ENCODE measurements around the gene DIS3L2.
A peak's percentile ranks its signal among the peaks of the same experiment; 100 is the strongest.

Gene DIS3L2

DNA sequence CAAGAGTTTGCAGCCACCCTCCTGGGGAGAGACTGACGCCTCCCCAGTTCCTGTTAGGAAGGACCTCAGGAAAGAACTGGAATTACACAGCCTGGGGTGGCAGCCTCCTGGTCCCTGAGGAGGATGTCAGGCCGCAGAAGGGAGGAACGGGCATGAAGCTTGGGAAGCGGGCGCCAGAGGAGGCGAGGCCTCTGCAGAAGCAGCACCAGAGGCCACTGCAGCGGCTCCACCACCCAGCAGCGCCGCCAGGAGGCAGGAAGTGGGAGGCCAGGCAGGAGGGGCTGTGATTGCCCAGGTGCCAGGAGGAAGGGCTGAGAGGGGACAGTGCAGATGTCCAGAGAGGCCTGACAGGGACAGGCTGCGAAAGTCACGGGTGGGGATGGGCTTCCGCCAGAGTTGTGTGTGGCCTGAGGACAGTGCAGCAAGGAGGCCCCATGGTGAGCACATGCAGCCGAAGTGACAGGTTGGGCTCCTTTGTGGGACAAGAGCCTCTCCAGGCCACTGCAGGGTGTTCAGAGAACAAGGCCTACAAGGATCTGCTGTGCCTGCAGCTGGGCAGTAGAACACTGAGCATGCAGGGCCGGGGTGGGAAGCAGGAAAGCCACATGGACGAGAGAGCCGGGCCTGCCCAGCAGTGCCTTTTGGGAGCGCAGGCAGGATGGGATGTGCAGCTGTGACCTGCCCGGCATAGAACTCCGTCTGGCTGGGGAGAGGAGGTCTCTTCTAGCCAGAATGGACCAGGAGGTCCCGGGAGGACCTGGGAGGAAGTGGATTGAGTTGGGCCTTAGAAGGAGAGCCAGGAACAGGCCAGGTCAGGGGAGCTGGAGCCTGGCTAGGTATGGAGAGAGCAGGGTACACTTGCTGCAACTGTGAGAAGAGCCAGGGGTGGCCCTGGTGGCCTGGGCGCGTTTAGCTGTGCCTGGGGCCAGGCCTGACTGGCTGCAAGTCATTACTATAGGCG is 377.9 kb downstream of the DIS3L2 start:
- no peak for DNase-seq

DNA sequence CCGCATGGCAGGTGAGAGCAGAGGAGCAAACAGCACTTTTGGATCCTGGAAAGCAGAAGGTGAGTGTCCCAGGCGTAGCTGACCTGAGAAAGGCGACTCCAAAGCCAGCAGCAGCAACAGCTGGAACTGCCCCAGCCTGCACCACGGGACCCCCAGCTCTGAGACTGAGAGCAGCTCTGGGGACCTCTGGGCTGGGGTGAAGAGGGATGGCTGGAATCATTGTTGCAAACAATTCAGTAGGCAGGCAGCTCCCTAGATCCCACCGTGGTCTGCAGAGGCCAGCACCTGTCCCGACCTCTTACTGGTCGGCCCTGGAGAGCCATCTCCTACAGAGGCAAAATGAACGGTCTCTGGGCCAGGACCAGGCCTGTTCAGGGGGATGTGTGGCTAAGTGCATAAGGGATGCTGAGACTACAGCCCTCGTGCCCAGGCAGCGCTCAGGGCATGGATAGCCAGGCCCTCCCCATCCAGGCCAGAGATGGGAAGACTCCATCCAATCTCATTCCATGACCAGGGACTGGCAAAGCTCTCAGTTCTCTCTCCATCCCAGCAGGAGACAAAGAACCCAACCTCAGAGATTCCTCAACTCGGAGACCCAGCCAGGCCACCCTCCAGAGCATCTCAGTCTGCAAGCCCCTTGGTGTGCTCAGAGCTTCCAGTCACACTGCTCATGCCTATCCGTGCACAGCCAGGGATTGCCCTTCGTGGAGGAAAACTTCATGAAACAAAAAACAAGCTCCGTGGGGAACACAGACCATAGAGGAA is 378.8 kb downstream of the DIS3L2 start:
- DNase-seq: no peak

DNA sequence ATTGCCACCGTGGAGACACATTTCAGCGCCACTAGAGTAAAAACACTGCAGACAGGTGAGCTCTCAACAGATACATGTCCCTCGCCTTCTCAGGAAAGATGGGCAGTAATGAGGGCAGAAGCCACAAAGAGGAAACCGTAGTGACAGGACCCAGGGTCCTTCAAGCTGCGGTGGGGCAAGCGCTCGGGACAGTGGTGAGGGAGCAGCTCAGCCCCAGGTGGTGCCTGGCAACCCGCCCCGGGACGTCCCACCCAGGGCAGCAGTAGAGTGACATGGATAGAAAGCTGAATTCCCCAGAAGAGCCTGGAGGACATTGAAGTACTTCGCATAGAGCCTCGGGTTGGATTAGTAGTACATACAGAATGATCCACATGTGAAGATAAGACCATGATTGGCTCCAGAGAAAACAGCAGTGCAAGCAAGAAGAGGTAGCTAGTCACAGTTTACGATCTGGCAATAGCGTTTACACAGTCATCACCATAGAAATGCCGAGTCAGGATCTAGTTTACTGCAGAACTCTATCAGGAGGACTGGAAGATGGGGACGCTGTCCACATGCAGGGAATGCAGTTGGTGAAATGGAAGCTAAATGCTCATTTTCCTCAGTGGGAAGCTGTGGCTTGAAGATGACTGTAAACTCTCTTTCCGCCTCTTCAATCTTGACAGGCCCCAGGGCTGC is 379.7 kb downstream of the DIS3L2 start:
- DNase-seq: no peak

DNA sequence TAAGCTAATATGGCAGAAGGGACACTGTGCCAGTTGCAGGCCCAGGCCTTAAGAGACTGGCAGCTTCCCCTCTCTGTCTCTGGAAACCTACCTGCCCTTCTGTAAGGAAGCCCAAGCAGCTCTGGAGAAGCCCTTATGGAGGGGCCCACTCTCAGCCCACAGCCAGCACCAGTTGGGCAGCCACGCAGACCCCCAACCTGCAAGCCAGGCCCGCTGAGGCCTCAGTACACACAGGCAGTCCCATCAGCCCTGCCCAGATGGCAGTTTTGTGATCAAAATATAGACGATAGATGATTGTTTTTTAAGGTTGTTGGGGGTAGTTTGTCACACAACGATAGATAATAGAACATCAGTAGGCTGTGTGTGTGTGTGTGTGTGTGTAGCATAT is 380.2 kb downstream of the DIS3L2 start:
- DNase-seq: no peak

DNA sequence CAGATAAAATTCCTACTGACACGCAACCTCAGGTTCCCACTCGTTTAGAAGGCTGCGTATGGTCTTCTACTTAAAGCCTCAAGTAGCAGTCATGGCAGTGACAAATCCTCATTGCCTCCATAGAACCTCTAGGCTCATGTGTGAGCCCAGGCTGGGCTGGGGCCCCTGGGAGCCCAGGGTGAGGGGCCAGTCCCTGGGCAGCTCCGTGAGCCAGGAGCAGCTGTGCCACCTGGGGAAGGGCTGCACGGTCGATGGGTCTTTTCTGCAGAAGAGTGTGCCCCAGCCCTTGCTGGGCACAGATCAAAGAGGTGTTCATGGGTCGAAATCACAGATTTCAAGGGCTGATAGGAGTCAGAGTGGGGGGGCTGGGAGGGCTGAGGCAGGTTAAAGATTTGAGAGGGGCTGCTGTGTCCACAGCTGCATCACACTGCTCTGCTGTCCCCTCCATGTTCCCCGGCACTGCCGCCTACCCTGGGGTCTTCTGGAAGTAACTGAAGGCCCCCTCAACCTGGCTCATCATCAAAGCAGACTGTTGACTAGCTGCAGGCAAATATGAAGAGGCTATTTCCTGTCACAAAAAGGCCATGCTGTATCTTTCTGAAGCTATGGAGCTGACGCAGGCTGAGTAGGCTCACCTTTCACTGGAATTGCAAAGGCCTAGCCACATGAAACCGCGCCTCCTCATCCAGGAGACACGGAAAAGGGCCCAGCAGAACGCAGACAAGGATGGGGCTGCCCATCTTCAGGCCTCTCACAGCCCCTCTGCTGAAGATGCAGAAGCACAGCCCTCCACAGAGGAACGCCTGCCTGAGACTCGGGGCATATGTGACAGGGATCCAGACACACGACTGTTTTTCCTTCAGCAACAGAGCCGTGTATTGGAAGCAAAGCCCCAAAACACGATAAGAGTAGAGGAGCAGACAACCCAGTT is 381.4 kb downstream of the DIS3L2 start:
- DNase-seq: no peak

DNA sequence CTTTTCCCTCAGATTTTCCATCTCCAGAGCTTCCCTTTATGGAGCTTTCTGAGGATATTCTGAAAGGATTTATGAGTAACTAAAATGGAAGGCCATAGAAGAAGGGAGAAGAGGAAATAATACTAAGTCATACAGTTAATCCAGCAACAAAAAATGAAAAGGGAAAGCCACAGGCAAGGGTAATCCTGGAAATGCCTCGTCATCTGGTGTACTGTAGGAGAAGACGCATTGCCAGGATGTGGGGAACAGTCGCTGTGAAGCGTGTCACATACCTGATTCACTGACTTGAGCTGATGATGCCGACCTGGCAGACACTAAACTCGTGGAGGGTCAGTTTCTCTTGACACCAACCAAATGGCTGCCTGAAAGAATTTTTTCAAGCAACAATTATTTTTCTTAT is 382.3 kb downstream of the DIS3L2 start:
- no peak for DNase-seq

DNA sequence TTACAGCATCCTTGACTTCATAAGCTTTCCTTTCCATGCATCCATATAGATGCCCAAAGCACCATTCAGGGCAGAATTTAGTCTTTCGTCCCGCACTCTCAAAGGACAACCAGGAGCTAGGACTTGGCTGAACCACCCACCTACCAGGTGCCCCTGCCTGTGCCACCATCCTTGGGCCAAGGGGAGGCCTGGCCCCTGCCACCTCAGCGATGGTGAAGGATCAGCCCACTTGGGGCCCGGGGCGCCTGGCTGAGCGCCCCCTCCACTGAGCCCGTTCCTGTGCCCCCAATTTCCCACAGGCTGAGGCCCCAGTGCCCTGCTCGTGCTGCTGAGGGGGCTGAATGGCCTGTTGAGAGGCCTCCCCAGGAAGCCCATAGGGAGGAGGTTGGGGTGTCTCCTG is 383.7 kb downstream of the DIS3L2 start:
- no peak for DNase-seq

DNA sequence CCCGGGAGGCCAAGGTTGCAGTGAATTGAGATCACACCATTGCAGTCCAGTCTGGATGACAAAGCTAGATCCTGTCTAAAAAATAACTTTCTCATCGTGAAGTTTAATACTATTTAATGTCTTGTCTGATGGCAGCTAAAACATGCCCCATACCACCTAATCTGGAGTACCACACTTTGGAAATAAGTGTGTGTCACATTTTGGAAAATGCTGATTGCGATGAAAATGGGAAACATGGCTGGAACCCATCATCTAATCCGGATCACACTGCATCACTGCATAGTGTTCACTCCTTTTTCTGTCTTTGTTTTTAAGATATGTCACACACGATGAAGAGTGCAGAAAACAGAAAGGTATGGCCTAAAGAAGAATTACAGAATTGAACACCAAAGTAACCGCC is 385.9 kb downstream of the DIS3L2 start:
- no peak for DNase-seq

DNA sequence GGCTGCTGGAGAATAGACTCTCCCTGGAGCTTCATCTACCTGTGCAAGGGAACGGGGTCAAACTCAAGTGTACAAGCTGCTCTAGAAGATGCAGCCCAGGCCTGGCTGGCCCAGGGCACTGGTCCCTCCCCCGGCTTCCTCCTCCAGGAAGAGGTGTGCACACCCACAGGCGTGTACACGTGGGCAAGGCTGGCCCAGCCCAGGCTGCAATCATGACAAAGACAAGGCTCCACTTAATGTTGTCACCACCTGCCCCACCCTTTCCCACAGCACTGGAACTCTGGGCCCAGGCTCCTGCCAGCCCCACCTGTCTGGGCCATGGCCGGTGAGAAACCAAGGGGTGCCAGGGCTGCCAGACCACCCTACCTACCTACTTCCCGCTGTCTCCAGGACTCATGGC is 387.4 kb downstream of the DIS3L2 start:
- DNase-seq: no peak

DNA sequence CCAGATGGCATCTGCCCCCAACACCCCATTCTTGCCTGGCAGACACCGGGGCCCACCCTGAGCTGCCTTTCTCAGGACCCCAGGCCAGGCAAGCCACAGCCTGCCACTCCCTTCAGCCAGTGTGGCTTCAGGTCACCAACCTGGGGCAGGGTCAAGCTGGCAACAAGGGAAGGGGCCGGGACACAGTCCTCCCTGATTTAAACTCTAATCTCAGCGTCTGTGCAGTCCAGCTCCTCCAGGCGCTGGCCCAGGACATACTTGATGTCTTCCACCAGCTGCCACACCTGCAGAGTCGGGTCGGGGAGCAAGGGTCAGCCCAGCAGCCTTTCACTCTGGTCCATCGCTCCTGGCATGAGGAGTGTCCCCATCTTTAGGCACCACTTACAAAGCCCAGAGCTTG is 388.0 kb downstream of the DIS3L2 start:
- no peak for DNase-seq

DNA sequence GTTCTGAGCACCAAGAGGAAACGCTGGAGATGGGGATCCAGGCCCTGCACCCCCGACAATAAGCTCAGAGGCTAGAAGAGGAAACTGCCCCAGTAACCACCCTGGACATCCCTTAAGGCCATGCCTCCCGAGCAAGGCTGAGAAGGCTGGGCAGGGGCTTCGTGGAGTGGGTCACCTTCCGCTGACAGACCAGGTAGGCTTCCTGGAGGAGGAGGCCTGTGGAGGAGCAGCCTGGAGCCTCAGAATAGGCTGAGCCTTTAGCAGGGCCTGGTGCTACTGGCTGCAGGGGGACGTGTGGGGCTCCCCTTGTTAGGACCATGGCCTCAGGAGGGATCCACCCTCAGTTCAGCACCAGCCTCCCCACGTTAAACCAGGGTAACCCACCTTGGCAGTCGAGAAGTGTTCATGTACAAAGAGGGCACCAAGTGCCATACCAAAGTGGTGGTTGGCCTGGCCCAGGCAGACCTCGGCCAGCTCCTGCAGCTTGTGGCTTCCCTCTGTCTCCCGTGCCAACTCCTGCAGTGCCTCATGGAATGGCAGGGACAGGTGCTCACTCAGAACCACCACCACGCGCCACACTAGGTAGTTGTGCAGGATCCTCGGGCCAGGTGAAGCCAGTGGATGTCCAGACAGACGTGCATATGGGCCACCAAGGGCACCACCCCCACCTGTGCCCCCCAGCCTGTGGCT is 388.6 kb downstream of the DIS3L2 start:
- DNase-seq: no peak

DNA sequence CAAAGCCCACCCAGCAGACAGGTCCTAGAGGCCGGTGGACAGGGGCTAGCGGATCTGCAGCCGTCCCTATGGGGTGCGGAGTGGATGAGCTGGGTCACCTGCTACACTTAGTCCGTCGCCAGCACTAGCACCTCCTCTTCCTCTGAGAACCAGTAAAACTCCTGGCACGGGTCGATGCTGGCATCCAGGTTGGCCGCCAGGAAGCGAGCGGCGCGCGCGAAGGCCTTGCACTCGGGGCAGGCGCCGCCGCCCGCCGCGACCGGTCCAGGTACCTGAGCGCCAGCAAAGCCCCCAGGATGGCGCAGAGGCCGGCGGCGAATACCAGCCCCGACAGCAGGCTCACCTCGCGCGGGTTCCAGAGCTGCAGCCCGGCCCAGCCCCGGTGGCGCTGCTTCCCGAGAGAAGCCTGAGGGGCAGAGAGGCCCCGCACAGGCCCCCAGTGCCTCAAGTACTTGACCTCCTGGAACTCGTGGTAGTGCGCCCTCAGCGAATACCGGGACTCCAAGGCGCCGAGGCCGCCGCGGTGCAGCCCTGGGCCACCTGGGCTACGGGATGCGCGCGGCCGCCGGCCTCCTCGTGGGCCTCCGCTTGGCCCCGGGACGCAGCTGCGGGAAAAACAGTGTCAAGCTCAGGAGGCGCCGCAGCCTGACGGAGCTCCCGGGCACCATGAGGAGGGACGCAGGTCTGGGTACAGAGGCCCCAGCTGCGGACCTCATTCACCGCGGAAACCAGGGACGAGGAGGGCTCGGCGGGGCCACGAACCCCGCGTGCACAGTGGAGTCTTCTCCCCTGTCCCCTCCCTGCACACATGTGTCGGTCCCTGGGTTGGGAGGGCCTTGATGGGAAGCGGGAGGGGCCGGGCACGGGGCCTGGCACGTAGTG is 389.5 kb downstream of the DIS3L2 start:
- peak; percentile 53 for DNase-seq

DNA sequence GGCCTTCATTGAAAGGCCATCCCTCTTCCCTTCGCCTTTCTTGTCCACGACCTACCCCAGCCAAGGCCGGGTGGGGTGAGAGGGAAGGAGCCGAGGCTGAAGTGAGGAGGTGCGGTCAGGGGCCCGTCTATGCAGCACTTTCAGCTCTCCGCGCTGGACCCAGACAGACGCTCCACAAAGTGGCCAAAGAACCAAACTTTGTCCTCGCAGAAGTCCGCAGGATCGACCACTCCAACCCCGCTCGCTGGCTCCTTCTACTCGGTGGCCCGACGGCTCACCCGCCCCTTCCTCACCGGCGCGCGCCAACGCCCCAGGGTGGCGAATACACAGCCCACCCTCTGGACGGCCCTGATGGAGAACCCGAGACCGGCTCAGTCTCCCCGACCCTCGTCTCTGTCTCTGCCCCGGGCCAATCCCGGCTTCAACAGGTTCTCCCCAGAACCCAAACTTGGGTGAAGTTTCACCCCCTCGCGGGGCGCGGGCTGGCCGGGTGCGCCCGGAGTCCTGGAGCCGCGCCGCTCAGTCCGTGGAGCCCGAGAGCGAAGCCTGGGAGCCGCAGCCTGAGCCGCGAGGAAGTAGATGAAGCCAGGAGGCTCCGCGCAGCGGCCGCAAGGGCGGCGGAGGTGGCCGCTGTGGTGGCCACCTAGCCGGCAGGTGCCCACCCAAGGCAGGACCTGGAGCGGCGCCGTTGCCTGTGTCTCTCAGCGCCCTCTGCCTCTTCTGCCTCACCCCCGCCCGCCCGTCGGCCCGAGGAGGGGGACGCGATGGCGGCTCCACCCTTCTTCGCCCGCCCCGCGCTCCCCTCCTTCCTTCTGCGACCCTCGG is 390.4 kb downstream of the DIS3L2 start:
- DNase-seq: peak; percentile 44

DNA sequence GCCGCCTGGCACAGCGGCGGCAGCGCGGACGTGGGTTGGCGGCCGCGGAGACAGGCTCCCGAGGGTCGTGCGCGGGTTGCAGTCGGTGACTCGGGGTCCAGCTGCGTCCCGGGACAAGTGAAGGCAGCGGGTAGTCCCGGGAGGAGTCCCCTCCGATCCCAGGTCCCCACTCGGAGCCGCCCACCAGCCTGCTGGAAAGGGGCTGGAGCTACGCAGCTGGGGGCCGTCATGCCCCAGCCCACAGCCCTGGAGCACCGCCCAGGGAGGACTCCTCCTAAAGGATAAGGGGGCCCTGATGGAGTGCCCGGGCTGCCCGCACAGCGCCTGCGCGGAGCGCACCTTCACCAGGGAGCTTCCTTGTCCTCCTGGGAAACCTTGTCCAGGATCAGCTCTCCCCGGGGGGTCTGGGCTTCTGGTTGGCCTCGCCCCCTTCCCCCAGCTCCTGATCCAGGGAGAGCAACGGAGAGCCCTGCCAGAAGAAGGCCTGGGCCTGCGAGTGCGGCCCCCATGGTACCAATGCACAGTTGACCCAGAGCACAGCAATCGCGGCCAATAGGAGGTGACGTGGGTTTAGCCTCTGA is 391.1 kb downstream of the DIS3L2 start:
- no peak for DNase-seq

DNA sequence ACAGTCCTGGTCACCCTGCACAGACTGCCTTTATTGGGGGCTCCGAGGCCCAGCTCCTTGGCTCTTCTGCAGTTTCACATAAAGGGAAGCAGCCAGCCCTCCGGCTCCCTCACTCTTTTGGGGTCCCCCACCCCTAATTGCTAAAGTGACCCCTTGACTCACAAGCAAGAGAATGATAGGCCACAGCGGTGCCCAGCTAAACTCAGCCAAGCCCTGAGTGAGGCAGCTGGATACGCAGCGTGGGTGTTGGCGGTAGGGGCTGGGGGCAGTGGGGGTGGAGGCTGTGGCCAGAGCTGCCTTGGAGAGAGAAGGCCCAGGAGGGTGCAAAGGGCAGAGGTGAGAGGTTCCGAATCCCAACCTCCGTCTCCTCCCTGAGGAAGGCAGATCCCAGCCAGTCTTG is 391.6 kb downstream of the DIS3L2 start:
- DNase-seq: no peak

DNA sequence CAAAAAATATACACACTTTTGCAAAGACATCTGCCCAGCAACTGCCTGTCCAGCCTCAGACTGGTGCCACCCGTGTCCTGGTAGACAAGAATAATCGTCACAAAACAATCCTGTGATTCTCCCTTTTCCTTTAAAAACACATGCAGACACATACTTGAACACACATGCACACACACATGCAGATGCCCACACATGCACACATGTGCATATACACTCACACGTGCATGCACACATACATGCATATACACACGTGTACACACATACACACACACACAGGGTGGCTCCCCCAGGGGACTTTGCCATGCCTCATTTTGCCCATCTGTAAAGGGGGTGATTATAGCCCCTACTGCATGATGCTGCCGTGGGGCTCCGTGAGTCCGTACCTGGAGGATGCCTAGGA is 392.1 kb downstream of the DIS3L2 start:
- DNase-seq: no peak

DNA sequence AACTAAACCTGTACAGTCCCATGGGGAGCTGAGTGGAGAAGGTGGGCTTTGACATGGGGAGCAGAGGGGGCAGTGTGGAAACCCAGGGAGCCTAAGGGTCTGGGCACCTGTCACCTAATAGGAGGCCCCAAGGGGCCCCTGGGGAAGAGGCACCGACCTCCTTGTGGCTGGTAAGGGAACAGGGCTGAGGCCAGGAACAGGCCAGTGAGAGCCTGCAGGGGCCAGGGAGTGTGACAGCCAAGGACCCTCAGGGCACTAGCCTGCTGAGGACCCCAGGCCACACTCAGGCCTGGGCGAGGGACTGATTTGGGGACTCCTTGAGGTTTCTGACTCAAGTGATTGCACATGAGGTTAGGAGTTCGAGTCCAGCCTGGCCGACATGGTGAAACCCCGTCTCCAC is 392.6 kb downstream of the DIS3L2 start:
- no peak for DNase-seq

DNA sequence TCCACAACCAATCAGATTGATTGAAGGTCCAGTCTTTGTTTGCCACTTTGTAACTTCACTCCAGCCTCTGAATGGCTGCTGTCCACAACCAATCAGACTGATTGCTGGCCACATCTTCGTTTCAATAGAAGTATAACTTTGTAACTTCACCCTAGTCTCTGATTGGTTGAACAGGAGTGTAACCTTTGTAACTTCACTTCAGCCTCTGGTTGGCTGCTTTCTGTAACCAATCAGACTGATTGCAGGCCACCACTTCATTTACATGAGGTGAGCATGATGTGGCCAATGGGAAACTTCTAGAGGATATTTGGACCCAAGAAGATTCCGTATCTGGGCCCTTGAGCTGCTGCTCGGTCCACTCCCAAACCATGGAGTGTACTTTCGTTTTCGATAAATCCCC is 400.1 kb downstream of the DIS3L2 start:
- no peak for DNase-seq

DNA sequence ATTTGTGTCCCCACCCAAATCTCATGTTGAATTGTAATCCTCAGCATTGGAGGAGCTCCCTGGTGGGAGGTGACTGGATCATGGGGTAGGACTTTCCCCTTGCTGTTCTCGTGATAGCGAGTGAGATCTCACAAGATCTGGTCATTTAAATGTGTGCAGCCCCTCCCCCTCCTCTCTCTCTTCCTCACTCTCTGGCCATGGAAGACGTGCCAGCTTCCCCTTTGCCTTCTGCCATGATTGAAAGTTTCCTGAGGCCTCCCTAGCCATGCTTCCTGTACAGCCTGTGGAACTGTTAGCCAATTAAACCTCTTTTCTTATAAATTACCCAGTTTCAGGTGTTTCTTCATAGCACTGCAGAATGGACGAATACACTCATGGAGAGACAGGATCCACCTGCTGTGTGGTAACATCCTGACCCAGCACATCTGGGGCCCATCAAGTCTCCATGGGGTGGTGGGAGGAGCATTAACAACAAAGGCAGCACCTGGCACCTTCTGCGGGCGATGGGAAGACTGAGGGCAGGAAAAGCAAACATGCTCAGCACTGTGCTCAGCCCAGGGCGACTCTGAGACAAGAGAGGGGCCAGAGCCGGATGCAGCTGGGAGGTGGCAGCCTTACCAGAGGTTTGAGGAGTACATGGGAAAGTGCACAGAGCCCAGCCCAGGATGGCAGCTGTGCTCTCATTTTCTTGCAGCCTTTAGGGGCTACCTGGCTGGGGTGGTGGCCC is 400.8 kb downstream of the DIS3L2 start:
- DNase-seq: no peak
